ENCODE data around the gene CYREN.

- TF ChIP-seq, protein P1, sequence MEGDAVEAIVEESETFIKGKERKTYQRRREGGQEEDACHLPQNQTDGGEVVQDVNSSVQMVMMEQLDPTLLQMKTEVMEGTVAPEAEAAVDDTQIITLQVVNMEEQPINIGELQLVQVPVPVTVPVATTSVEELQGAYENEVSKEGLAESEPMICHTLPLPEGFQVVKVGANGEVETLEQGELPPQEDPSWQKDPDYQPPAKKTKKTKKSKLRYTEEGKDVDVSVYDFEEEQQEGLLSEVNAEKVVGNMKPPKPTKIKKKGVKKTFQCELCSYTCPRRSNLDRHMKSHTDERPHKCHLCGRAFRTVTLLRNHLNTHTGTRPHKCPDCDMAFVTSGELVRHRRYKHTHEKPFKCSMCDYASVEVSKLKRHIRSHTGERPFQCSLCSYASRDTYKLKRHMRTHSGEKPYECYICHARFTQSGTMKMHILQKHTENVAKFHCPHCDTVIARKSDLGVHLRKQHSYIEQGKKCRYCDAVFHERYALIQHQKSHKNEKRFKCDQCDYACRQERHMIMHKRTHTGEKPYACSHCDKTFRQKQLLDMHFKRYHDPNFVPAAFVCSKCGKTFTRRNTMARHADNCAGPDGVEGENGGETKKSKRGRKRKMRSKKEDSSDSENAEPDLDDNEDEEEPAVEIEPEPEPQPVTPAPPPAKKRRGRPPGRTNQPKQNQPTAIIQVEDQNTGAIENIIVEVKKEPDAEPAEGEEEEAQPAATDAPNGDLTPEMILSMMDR (conservative IDR thresholded peaks at IDR 0.05 in 1 of 2, IDR thresholded peaks at IDR 0.05 in 1 of 2; ENCODE audit: low read depth in 1 of 2, low read length in 2 of 2) = no peak
- TF ChIP-seq EZH2 (IDR thresholded peaks at IDR 0.05; ENCODE audit: low read length, missing control alignments) = no peak
Measured at GRCh38 chr7:135189221-135189662, 18.7 kb upstream of the CYREN start.
